Measurements from ENCODE around the gene COL9A3.

The COL9A3 gene

DNA sequence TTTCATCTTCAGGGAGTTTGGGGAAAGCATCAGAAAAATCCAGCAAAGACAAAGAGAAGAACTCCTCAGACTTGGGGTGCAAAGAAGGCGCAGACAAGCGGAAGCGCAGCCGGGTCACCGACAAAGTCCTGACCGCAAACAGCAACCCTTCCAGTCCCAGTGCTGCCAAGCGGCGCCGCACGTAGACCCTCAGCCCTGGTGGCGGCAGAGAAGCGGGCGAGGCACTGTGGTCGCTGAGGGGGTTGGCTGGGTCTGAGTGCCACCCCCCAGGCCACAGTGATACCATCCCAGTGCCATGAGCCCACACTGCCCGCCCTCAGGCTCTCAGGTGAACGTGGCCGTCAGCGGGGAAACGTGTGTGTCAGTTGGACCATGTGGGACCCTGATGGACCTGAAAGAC is 17.4 kb upstream of the COL9A3 start:
- Histone ChIP-seq H3K9me3 (ENCODE audit: control insufficient read depth in 1 of 2, low read length in 2 of 2) (no peaks in the 10 kb centered on the region), H3K27me3 (ENCODE audit: low read depth, low read length) (no peaks in the 10 kb centered on the region), H3K4me1 (ENCODE audit: control insufficient read depth in 1 of 2, insufficient read depth in 2 of 2, low read length in 2 of 2) (peaks cover 0 to 11% of the 10 kb centered on the region in 2 donors), H3K27ac (ENCODE audit: low read length) (no peak overlapping the region), H3K36me3 (ENCODE audit: control insufficient read depth in 1 of 2, insufficient read depth in 2 of 2, low read length in 2 of 2) (peaks cover 14 to 38% of the 10 kb centered on the region in 2 donors), H3K4me3 (ENCODE audit: low read depth in 1 of 2, low read length in 2 of 2) (no peak overlapping the region)

DNA sequence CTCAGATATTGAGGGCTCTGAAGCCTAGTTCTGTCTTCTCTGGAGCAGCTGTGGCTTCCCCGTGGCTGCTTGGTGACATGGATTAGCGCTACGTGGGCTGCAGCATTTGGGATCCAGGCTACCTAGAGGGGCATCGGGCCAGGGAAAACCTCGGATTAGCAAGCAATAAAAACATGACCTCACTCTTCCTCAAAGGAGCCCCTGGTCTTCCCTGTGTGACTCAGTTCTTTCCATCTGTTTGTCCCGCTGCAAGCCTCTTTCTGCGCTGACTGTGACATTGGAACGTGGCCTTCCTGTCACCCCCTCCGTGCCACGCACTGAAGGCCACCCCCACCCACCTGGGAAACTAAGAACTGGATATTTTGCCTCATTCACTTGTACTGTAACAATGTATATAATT is 17.0 kb upstream of the COL9A3 start:
- Histone ChIP-seq H3K27me3 (ENCODE audit: low read depth, low read length) (no peaks in the 10 kb centered on the region), H3K27ac (ENCODE audit: low read length) (no peak overlapping the region), H3K36me3 (ENCODE audit: control insufficient read depth in 1 of 2, insufficient read depth in 2 of 2, low read length in 2 of 2) (peaks cover 14 to 38% of the 10 kb centered on the region in 2 donors), H3K4me3 (ENCODE audit: low read depth in 1 of 2, low read length in 2 of 2) (no peak overlapping the region), H3K9me3 (ENCODE audit: control insufficient read depth in 1 of 2, low read length in 2 of 2) (no peaks in the 10 kb centered on the region), H3K4me1 (ENCODE audit: control insufficient read depth in 1 of 2, insufficient read depth in 2 of 2, low read length in 2 of 2) (peaks cover 0 to 9% of the 10 kb centered on the region in 2 donors)

DNA sequence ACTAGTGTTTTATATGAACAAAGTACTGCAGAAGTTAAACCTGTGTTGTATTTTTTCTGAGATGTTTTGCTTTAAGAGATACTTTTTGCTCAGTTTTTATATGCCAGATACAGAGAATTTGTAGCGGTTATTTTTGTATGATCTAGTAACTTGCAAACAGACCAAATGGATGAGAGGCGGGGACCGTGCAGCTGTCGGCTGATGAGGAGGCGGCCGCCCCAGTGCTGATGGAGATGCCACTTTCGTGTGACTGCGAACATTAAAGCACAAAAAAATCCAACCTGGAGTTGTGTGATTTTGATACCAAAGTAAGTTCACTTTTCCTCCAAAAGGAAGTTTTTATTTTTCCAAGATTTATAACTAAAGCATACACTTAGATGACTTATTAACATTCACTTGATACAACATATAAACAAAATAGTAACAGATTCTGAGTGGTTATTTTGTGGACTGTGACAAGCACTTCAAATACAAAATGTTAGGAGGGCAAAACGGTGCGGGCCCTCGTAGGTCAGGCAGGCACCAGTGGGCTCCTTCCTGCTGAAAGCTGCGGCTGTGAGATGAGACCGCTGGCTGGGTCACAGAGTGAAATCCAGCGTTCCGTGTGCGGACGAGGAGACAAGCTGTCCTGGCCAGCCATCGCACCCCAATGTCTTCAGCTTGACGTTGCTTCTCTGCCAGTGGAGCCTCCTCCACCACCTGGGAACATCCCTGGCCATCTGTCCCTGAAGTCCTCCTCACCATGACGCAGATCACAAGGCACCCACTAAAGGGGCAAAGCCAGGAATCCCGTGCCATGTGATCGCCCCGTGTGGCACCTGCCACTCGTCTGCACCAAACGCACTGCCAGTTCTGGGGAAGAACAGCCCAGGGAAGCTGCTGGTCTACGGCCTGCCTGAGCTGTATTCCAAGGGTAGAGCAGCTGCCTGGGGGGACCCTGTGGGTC is 16.3 kb upstream of the COL9A3 start:
- Histone ChIP-seq H3K27me3 (ENCODE audit: low read depth, low read length) (no peaks in the 10 kb centered on the region), H3K27ac (ENCODE audit: low read length) (no peak overlapping the region), H3K36me3 (ENCODE audit: control insufficient read depth in 1 of 2, insufficient read depth in 2 of 2, low read length in 2 of 2) (peaks cover 14 to 38% of the 10 kb centered on the region in 2 donors), H3K4me1 (ENCODE audit: control insufficient read depth in 1 of 2, insufficient read depth in 2 of 2, low read length in 2 of 2) (peaks cover 0 to 9% of the 10 kb centered on the region in 2 donors), H3K9me3 (ENCODE audit: control insufficient read depth in 1 of 2, low read length in 2 of 2) (no peaks in the 10 kb centered on the region), H3K4me3 (ENCODE audit: low read depth in 1 of 2, low read length in 2 of 2) (no peak overlapping the region)

GRCh38 chr20:62801284-62802010 is 15.4 kb upstream of the COL9A3 start:
- peaks cover 14 to 38% of the 10 kb centered on the region in 2 donors for H3K36me3 ChIP-seq (ENCODE audit: control insufficient read depth in 1 of 2, insufficient read depth in 2 of 2, low read length in 2 of 2)
- H3K4me1 ChIP-seq (ENCODE audit: control insufficient read depth in 1 of 2, insufficient read depth in 2 of 2, low read length in 2 of 2), result peaks cover 0 to 17% of the 10 kb centered on the region in 2 donors
- no peak overlapping the region for H3K4me3 ChIP-seq (ENCODE audit: low read depth in 1 of 2, low read length in 2 of 2)
- H3K9me3 ChIP-seq (ENCODE audit: control insufficient read depth in 1 of 2, low read length in 2 of 2), result no peaks in the 10 kb centered on the region
- no peaks in the 10 kb centered on the region for H3K27me3 ChIP-seq (ENCODE audit: low read depth, low read length)
- H3K27ac ChIP-seq (ENCODE audit: low read length), result no peak overlapping the region

DNA sequence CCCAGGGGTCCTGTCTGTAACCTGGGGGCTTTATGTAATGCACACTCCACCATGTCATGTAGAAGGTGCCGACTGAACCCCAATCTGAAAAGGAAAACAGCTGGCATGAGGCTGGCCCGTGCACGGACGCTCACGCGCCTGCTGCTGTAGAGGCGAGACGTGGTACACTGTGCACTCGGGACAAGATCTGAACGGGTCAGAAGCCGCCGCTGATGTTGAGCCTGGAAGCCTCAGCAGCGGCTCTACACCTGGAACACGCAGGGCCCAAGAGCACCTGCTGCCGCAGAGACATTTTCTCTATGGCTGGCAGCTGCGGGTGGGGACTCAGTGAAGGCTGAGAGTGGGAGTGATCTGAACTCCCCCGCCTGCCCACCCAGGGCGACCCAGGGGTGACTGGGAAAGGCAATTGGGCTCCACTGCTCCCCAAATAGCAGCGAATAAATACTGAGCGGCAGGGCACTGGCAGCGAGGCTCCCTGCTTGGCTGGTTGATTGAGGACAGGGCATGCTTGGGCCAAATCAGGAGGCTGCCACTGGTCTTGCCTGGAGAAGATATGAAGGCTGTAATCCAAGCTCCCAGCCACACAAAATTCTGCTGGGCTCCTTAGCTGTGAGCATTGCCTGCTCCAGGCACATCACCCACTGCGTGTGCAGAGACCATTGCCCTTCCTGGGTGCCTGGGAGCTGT is 14.7 kb upstream of the COL9A3 start:
- no peak overlapping the region for H3K4me3 ChIP-seq (ENCODE audit: low read depth in 1 of 2, low read length in 2 of 2)
- H3K27ac ChIP-seq (ENCODE audit: low read length), result no peak overlapping the region
- no peaks in the 10 kb centered on the region for H3K9me3 ChIP-seq (ENCODE audit: control insufficient read depth in 1 of 2, low read length in 2 of 2)
- no peaks in the 10 kb centered on the region for H3K27me3 ChIP-seq (ENCODE audit: low read depth, low read length)
- H3K4me1 ChIP-seq (ENCODE audit: control insufficient read depth in 1 of 2, insufficient read depth in 2 of 2, low read length in 2 of 2), result peaks cover 6 to 20% of the 10 kb centered on the region in 2 donors
- peaks cover 14 to 38% of the 10 kb centered on the region in 2 donors for H3K36me3 ChIP-seq (ENCODE audit: control insufficient read depth in 1 of 2, insufficient read depth in 2 of 2, low read length in 2 of 2)

GRCh38 chr20:62804021-62804626 is 12.7 kb upstream of the COL9A3 start:
- Histone ChIP-seq H3K4me3 (ENCODE audit: low read depth in 1 of 2, low read length in 2 of 2) (peak overlapping the region; percentile 37 to 83), H3K36me3 (ENCODE audit: control insufficient read depth in 1 of 2, insufficient read depth in 2 of 2, low read length in 2 of 2) (peaks cover 11 to 31% of the 10 kb centered on the region in 2 donors), H3K27me3 (ENCODE audit: low read depth, low read length) (no peaks in the 10 kb centered on the region), H3K4me1 (ENCODE audit: control insufficient read depth in 1 of 2, insufficient read depth in 2 of 2, low read length in 2 of 2) (peaks cover 6 to 27% of the 10 kb centered on the region in 2 donors), H3K9me3 (ENCODE audit: control insufficient read depth in 1 of 2, low read length in 2 of 2) (no peaks in the 10 kb centered on the region), H3K27ac (ENCODE audit: low read length) (no peak overlapping the region)

GRCh38 chr20:62804627-62805154 is 12.2 kb upstream of the COL9A3 start, which contains the start of gene OGFR:
Gene OGFR (plus strand): TSS chr20:62804835. CDS start chr20:62804860, 25 bp downstream.
- no peaks in the 10 kb centered on the region for H3K27me3 ChIP-seq (ENCODE audit: low read depth, low read length)
- peak within 1 kb of the TSS; percentile 66 to 83 for H3K4me3 ChIP-seq (ENCODE audit: low read depth in 1 of 2, low read length in 2 of 2)
- H3K27ac ChIP-seq (ENCODE audit: low read length), result peak within 1 kb of the TSS; percentile 23
- peaks cover 6 to 27% of the 10 kb centered on the region in 2 donors for H3K4me1 ChIP-seq (ENCODE audit: control insufficient read depth in 1 of 2, insufficient read depth in 2 of 2, low read length in 2 of 2)
- no peaks in the 10 kb centered on the region for H3K9me3 ChIP-seq (ENCODE audit: control insufficient read depth in 1 of 2, low read length in 2 of 2)
- peaks cover 13 to 31% of the 10 kb centered on the region in 2 donors for H3K36me3 ChIP-seq (ENCODE audit: control insufficient read depth in 1 of 2, insufficient read depth in 2 of 2, low read length in 2 of 2)

DNA sequence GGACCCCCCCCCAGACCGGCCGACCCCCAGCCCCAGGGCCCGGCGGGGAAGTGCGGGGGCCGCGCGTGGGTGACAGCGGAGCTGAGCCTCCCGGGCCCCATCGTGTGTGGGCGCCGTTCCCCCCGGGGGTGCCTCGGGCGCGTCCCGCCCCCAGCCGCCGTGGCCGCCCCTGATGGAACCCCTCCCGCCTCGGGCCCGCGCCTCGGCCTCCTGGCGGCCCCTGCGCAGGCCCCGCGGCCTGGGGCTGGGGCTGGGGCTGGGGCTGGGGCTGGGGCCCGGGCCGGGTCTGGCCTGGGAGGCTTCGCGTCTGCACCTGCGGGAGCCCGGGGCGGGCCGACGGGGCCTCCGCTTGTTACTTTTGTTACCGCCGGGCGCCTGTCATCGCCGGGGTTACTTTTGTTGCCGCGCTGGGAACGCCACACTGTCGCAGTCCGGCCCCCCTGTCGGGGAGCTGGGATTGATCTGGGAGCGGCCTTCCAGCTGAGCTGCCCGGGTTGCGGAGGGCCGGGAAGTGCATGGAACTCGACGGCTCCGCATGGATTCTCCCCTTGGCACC is 11.6 kb upstream of the COL9A3 start:
- Histone ChIP-seq H3K4me1 (ENCODE audit: control insufficient read depth in 1 of 2, insufficient read depth in 2 of 2, low read length in 2 of 2) (peaks cover 6 to 27% of the 10 kb centered on the region in 2 donors), H3K36me3 (ENCODE audit: control insufficient read depth in 1 of 2, insufficient read depth in 2 of 2, low read length in 2 of 2) (peaks cover 13 to 31% of the 10 kb centered on the region in 2 donors), H3K4me3 (ENCODE audit: low read depth in 1 of 2, low read length in 2 of 2) (peak overlapping the region; percentile 66 to 83), H3K9me3 (ENCODE audit: control insufficient read depth in 1 of 2, low read length in 2 of 2) (no peaks in the 10 kb centered on the region), H3K27me3 (ENCODE audit: low read depth, low read length) (no peaks in the 10 kb centered on the region), H3K27ac (ENCODE audit: low read length) (peak overlapping the region; percentile 23)

GRCh38 chr20:62805711-62806382 is 11.0 kb upstream of the COL9A3 start:
- peak overlapping the region; percentile 66 to 83 for H3K4me3 ChIP-seq (ENCODE audit: low read depth in 1 of 2, low read length in 2 of 2)
- H3K27ac ChIP-seq (ENCODE audit: low read length), result peak overlapping the region; percentile 23
- H3K4me1 ChIP-seq (ENCODE audit: control insufficient read depth in 1 of 2, insufficient read depth in 2 of 2, low read length in 2 of 2), result peaks cover 6 to 27% of the 10 kb centered on the region in 2 donors
- peaks cover 15 to 31% of the 10 kb centered on the region in 2 donors for H3K36me3 ChIP-seq (ENCODE audit: control insufficient read depth in 1 of 2, insufficient read depth in 2 of 2, low read length in 2 of 2)
- H3K9me3 ChIP-seq (ENCODE audit: control insufficient read depth in 1 of 2, low read length in 2 of 2), result no peaks in the 10 kb centered on the region
- no peaks in the 10 kb centered on the region for H3K27me3 ChIP-seq (ENCODE audit: low read depth, low read length)

All from muscle layer of duodenum (tissue), 2 donors.